ENCODE measurements around the gene PRKAR1B.
"Not testable (repeated sequence)": the region's sequence is repeated elsewhere in the genome, so short reads cannot be mapped to it uniquely, and the experiment has no call there.

Gene PRKAR1B

DNA sequence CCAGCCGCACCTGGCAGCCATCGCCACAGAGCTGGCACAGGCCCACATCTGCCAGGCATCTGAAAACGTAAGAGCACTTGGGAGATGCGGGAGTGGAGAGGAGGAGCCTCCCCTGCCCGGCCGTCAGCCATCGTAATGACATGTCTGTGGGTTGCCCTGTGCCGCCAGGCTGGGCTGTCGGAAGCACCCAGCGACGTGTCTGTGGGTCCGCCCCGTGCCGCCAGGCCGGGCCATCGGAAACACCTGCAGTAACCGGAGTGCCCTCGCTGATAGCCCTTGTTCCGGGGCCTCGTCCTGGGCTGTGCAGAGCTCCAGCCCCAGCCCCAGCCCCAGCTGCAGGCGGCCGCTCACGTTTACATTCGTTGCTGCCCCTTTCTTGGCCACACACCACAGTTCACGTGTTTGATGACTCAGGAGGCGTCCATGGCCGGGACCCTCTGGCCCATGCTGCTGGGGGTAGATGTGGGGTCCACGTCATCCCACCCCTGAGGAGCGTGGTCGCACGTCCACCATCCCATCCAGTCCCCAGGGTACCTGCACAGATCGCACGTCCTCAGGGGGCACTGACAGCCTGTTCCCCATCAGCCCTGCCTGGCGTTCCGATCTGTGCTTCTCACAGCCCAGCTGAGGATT, 30.0 kb upstream of the PRKAR1B start:
- no peak for DNase-seq (ENCODE audit: low read depth in 2 of 2)

DNA sequence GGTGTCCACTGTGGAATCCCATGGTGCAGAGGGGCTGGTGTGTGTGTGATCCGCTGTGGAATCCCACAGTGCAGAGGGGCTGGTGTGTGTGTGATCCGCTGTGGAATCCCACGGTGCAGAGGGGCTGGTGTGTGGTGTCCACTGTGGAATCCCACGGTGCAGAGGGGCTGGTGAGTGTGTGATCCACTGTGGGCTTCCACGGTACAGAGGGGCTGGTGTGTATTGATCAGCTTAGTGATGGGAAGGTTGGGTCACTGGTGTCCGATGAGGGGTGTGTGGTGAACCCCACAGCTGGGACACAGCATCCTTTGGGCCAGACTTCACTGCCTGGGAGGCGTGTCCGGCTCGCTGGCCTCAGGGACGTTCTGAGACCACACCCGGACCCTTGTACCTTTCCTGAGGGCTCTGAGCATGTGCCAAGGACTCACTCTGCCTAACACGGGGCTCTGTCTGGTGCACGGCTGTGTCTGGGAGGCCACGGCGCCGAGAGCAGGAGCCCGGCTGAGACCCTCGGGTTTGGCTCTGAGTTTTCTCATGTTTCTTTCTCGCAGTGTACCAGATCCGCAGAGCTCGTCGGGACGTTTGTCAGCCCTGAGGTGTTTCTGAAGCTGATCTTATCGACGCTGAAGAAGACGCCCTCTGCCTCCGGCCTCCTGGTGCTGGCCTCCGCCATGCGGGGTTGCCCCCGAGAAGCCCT, 29.3 kb upstream of the PRKAR1B start:
- no peak for DNase-seq (ENCODE audit: low read depth in 2 of 2)

DNA sequence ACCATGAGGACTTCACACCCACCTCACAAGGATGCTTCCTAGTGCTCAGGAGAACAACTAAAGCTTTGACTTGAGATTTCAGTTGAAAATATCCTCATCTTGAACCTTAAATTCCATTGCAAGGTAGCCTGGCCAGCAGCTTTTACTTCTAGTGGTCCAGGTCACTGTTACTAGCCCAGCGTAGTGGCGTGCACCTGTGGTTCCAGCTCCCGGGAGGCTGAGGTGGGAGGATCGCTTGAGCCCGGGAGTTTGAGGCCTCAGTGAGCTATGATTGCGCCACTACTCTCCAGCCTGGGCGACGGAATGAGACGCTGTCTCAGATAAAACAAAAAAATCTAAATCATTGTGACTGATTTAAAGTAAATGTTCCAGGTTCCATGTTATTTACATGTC, 28.3 kb upstream of the PRKAR1B start:
- DNase-seq (ENCODE audit: low read depth in 2 of 2) = no peak

DNA sequence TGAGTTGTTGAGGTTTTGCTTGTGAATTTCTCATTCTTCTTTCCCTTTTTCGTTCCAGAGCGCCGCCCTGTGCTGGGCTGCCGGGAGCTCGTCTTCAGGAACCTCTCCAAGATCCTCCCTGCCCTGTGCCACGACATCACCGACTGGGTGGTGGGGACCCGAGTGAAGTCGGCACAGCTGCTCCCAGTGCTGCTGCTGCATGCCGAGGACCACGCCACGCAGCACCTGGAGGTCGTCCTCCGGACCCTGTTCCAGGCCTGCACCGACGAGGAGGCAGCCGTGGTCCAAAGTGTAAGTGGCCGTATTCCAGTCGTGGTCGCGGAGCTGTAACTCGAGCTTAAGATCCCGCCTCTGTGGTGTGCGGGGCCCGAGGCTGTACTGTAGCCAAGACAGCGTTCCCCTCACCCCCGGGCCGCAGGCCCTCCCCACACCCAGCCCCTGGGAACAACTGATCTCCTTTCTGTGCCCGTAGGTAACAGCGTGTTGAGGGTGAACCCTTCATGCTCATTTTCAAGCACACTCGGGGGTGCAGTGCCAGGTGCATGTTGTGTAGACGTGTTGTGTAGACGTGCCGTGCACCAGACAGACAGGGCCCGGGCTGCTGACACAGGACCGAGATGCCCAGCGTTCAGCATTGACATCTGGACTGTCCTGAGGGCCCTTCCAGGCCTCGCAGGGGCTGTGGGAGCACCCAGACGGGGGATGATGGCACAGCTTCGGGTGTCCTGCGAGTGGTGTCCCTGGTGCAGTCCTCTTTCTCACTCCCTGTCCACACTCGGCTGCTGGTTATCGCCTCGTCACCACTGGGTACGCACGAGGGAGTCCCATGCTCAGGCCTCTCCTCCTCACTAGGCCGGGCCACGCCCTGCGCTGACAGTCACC, 27.7 kb upstream of the PRKAR1B start:
- no peak for DNase-seq (ENCODE audit: low read depth in 2 of 2)

DNA sequence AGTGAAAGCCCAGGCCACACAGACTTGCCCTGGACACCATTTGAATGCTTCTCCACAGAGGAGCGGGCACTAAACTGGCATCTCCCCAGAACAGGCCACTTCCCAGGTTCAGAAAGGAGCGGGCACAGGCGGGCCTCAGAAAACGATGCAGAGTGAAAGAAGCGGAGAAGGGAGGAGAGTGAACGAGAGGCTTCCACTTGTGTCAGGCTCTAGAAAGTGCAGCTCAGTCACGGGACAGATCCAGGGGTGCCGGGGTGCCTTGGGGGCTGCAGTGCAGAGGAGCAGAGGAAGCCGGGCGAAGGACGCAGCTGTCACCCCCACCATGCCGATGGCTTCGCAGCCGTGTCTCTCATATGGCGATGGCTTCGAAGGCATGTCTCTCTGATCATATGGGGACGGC, 26.1 kb upstream of the PRKAR1B start:
- DNase-seq (ENCODE audit: low read depth in 2 of 2) = no peak

DNA sequence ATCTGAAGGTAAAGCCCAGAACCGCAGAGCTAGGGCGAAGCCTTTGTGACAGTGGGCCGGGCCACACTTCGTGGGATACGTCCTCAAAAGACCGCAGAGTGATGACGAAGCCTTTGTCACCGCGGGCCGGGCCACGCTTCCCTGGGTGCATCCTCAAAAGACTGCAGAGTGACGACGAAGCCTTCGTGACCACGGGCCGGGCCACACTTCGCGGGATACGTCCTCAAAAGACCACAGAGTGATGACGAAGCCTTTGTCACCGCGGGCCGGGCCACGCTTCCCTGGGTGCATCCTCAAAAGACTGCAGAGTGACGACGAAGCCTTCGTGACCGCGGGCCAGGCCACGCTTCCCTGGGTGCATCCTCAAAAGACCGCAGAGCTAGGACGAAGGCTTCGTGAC, 25.2 kb upstream of the PRKAR1B start:
- DNase-seq (ENCODE audit: low read depth in 2 of 2) = not testable (repeated sequence)

DNA sequence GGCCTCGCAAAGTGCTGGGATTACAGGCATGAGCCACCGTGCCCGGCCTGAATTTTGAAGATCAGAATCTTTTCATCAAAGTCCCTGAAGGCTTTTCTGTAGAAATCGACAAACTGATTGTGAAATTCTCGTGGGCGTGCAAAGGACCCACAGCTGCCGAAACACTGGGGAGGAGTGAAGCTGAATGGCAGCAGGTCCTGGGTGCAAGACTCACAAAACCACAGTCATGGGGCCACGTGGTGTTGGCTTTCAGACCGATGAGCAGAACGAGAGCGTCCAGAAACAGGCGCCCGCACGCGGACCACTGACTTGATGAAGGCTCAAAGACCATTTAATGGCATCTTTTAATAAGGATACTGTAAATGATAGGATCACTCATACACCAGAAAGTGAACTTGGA, 24.7 kb upstream of the PRKAR1B start:
- DNase-seq (ENCODE audit: low read depth in 2 of 2) = no peak

DNA sequence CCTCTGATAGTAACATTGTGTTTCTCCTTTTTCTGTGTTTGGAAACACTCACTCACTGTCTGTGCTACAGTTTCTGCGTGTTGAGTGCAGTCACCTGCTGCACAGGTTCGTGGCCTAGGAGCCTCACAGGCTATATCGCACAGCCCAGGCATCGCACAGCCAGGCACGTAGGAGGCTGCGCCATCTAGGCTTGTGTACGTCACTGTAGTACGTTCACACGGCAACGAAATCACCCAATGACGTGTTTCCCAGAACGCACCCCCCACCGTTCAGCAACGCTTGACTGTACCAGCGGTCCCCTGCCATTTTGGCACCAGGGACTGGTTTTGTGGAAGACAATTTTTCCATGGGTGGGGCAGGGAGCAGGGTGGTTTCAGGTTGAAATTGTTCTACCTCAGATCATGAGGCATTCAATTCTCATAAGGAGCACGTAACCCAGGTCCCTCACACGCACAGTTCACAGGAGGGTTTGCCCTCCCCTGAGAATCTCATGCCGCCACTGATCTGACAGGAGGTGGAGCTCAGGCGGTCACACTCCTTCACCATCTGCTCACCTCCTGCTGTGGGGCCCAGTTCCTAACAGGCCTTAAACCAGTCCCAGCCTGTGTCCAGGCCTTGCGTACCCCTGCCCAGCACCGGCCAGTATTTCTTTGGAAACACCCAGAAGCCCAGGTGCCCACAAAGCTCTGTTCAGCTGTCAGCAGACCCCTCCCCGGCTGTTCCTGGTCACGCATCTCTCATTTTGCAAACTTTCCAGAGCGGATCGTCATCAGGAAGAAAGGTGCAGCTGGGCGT, 23.2 kb upstream of the PRKAR1B start:
- DNase-seq (ENCODE audit: low read depth in 2 of 2) = no peak

DNA sequence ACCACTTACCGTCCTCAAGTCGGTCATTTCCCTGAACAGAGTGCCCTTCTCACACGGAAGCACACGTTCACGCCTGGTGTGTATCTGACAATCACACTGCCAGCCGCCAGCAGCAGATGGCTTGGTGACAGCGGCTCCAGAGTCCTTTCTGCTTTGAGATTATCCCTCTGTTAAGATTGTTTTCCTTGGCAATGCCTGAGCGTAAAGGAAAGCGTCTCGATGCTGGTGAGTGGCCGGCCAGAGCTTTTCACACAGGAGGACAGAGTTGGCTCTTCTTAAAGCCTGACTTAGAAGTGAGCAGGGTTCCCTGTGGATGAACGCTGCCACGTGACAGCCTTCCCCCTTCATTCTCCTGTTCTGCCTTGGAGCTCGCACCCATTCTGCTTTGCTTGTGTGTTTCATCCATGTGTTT, 22.1 kb upstream of the PRKAR1B start:
- no peak for DNase-seq (ENCODE audit: low read depth in 2 of 2)

DNA sequence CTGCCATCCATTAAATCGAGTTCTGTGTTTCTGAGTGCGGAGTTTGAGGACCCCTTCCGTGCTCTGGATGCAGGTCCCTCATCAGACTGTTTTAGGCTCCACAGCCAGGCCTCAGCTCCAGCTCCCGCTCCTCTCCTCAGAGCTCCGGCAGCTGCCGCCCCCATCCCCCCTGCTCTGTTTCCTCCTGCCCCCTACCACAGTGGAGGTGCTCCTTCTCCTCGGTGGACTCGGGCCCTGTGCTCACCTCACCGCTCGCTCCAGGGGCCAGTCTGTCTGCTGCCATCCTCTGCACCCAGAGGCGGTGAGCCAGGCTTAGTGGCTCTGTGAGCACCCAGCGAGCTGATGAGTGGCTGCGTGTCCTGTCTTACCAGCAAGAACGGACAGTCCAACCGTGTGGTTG, 21.4 kb upstream of the PRKAR1B start:
- no peak for DNase-seq (ENCODE audit: low read depth in 2 of 2)

DNA sequence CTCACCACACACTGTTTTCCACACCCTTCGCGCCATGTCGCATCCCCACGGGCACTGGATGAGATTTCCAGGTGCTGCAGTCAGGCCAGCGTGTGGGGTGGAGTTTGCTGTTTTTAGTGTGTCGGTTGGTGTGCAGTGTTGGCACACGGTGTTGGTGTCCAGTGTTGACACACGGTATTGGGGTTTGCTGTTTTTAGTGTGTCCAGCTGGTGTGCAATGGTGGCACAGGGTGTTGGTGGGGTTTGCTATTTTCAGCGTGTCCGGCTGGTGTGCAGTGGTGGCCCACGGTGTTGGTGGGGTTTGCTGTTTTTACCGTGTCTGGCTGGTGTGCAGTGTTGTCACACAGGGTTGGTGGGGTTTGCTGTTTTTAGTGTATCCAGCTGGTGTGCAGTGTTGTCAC, 20.1 kb upstream of the PRKAR1B start:
- no peak for DNase-seq (ENCODE audit: low read depth in 2 of 2)

DNA sequence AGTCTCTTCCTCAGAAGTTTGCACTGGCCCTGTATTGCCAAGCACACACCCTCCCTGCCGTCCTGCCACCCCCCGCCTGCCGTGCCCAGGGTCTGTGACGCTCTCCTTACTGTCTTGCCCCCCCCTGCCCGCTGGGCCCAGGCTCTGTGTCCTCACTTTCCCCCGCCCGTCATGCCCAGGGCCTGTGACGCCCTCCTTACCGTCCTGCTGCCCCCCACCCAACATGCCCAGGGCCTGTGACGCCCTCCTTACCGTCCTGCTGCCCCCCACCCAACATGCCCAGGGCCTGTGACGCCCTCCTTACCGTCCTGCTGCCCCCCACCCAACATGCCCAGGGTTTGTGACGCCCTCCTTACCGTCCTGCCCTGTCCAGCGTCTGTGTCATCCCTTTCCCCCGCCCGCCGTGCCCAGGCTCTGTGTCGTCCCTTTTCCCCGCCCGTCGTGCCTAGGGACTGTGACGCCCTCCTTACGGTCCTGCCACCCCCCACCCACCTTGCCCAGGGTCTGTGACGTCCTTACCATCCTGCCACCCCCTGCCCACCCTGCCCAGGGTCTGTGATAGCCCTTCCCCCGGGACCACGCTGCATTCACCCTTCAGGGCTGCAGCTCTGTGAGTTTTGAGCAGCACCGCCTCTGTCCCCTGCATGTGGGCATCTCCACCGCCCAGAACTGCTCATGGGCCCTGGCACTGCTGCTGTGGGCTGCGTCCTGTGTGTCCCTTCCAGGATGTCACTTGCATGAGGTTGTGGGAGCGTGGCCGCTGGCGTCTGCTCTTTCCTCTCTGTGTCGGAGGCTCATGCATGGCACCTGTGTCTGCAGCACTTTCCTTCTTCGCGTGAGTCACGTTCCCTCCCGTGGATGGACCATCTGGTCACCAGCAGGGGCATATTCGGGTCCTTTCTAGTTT, 19.3 kb upstream of the PRKAR1B start:
- DNase-seq (ENCODE audit: low read depth in 2 of 2) = no peak

DNA sequence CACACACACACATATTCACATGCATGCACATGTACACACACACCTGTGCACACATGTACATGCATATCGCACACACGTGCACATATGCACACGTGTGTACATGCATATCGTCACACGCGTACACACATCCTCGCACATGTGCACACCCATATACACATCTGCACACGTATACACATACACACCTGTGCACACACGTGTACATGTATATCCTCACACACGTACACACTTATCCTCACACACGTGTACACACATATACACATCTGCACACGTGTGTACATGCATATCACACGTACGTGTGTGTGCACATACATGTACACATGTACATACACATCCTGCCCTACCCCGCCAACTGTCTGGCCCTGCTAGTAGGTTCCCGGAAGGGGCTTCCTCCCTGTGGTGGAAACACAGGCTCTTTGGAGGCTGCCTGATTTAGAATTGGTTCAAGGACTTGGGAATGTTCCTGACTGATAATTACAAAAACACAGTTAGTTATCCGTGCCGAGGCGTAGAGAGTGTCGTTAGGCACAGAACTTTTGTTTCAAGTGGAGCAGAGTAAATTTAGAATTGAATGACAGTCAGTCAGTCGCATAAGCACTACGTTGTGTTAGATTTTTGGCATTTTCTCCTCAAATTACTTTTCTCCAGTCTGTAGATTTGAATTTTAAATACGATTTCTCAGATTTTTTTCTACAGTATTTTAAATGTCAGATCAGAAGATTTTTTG, 18.5 kb upstream of the PRKAR1B start:
- no peak for DNase-seq (ENCODE audit: low read depth in 2 of 2)

DNA sequence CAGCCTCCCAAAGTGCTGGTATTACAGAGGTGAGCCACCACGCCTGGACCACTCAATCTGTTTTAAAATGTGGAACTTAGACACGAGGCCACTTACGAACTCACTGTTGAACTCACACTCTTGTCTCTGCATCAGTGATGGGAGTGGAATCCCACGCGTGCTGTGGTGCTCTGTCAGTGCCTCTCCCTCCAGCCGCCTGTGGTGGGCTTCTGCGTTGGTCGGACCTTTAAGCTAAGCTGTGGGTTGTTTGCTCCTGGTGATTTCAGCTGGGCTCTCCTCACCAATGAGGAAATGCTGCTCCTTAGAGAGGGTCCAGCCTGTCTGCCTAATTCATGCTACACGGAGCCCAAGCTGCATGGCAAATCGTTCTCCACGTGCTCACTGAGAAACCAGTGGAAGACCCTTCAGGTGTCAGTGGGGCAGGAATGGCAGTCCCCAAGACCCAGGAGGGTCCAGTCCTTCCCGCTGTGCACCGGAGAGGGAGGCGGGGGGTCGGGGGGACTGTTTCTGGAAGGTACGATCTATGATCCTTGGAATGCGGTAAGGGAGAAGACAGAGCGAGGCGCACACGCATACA, 17.9 kb upstream of the PRKAR1B start:
- no peak for DNase-seq (ENCODE audit: low read depth in 2 of 2)

DNA sequence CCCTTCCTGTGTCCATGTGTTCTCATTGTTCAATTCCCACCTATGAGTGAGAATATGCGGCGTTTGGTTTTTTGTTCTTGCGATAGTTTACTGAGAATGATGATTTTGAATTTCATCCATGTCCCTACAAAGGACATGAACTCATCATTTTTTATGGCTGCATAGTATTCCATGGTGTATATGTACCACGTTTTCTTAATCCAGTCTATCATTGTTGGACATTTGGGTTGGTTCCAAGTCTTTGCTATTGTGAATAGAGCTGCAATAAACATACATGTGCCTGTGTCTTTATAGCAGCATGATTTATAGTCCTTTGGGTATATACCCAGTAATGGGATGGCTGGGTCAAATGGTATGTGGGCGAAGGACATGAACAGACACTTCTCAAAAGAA, 17.0 kb upstream of the PRKAR1B start:
- not testable (repeated sequence) for DNase-seq (ENCODE audit: low read depth in 2 of 2)

DNA sequence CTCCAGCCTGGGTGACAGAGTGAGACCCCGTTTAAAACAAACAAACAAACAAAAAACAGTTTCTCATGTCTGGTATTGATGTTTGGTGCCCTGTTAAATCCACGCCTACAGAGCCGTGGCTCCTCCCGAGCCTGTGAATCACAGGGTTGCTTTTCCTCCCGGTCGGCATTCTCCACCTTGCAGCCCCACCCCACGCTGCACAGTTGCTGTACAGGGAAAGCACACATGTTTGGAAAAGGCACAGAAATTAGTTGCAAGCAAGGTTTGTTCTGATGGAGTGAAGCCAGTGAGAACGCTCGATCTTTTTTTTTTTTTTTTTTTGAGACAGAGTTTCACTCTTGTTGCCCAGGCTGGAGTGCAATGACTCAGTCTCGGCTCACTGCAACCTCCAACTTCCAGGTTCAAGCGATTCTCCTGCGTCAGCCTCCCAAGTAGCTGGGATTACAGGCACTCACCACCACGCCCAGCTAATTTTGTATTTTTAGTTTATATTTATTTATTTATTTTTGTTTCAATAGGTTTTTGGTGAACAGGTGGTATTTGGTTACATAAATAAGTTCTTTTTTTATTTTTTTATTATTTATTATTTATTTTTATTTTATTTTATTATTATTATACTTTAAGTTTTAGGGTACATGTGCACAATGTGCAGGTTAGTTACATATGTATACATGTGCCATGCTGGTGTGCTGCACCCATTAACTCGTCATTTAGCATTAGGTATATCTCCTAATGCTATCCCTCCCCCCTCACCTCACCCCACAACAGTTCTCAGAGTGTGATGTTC, 16.5 kb upstream of the PRKAR1B start:
- not testable (repeated sequence) for DNase-seq (ENCODE audit: low read depth in 2 of 2)

DNA sequence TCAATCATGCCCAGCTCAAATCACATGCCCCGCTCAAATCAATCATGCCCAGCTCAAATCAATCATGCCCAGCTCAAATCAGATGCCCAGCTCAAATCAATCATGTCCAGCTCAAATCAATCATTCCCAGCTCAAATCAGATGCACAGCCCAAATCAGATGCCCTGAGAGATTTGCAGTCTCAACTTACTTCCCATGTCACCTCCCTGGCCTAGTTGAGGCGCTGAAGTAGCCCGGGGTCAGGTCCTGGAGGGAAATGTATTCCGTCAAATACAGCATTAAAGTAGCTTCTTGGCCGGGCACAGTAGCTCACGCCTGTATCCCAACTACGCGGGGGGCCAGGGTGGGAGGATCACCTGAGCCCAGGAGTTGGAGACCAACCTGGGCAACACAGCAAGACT, 15.7 kb upstream of the PRKAR1B start:
- no peak for DNase-seq (ENCODE audit: low read depth in 2 of 2)

DNA sequence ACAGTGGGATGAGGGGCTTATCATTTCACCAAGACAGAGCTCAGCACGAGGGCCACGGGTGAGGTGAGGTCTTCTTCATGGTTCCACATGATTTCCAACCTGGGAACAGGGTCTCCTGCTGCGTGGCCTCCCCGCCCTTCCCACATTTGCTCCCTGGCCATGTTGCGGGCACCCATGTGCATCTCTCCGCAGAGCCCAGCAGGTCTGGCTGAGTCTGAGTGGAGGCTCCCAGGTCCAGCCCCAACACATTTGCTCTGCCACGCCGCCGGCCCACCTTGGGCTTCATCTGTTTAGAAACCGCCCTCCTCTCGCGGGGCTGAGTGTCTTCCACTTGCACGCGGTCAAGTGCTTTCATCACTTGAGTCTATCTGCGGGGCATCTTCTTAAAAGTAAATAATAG, 14.8 kb upstream of the PRKAR1B start:
- DNase-seq (ENCODE audit: low read depth in 2 of 2) = no peak

DNA sequence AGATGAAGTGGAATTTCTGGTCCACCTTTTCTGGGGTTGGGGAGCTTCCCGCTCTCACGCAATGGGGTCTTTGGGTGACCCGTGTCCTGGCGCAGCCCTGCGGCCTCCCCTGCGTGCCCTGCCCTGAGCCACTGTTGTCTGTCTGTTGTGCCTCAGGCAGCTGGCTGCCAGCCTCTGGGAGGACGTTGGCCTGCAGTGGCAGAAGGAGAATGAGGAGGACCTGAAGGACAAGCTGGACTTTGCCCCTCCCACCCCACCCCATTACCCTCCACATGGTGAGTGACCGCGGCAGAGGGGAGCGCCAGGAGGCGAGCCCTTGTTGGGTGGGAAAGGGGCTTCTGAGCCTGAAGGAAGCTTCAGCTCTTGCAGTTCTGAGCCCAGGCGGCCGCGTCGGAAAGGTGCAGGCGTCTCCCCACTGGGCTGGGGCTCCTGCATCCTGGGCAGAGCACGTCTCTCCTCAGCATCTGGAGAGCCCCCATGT, 14.2 kb upstream of the PRKAR1B start:
- DNase-seq (ENCODE audit: low read depth in 2 of 2) = no peak
